Myocyte (in vitro differentiated cells): ENCODE measurements around the gene MPDZ. TPM values are rescaled to one million over a fixed set of nuclear protein-coding genes. Genes with fewer than 3 reads are reported as not detected.

ENCODE experiments used
- DNase-seq: peaks from one replicate; pipeline ENCODE4 v3.0.0-alpha.2; 2012; ENCODE audit warnings: low read depth
- total RNA-seq: library from RNA; depleted of rRNA; stranded (reverse); fragments of >200 nt; gene quantifications from 2 replicates; pipeline ENCODE4 v1.2.3, GENCODE V29; 2014

Gene MPDZ
- total RNA-seq, 1 donor from 2014 or later, result 33.1 TPM

DNA sequence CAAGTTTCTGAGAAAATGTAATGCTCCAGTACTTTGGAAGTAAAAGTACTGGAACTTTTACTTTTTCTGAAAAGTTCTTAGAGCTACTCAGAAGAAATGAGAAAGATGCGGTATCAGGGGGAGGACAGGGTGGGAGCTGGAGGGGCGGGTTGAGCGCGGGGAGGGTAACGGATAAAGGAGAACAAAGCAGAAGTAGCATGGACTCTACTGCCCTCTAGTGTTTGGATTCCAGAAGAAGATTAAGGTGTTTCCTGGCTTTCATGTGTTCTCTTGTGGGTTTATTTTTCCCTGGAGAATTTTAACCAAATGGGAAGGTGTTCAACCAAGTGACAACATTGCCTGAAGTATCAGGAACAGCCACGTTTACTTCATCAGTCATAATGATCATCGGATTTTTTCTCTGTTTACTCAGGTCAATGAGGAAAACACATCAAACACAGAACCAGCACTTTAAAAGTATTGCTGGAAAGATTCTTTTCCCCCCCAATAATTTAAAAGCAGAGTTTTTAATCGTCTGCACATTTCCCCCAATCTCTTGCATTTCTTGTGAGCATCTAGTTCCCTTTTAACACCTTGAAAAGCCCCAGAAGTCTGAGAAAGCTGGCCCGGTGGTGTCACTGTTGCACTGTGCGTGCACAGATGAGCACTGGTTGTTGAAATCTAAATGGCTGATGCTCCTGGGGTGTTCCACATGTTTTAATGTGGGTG, 190.6 kb downstream of the MPDZ start:
- peak; percentile 62 for DNase-seq

DNA sequence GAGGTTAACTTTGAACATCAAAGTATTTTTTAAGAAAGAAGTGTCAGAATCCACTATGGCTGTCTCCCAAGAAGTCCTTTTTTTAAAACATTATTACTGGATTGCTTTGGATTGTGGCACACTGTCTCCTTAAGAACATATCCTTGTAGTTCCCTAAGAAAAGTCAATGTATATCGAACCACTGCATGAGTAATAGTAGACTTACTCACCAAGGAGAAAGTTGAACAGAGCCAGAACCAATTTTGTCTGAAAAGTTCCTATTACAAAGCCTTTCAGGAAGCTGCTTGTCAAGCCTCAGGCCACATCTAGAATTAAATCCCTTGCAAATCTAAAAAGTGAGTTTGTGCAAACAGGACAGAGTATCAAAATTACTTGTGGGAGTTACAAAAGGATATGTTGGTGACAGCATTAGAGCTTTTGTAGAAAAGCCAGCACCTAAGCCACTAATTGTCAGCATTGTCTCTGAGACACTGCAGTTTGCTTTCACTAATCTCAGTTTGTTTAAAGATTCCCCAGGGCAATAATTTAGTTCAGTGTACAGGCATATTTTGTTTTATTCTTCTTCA, 195.4 kb downstream of the MPDZ start:
- DNase-seq, result peak; percentile 8

DNA sequence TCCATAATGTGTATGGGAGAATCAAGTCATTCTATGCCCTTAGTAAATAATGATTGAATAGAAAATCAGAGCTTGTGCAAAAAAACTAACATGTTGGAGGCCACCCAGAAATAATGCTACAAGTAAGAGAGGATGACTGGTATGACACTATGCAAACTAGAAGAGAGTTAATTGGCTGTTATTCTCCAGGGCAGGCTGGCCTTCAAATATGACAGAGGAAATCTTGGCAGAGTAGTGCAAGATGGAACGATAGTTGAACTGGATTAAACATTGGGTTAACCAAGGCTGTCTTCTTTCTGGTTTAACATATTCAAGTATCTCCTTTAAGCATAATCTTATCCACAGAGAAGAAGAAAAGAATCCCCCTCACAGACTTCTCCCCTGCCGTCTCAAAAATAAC, 196.1 kb downstream of the MPDZ start:
- no peak for DNase-seq

DNA sequence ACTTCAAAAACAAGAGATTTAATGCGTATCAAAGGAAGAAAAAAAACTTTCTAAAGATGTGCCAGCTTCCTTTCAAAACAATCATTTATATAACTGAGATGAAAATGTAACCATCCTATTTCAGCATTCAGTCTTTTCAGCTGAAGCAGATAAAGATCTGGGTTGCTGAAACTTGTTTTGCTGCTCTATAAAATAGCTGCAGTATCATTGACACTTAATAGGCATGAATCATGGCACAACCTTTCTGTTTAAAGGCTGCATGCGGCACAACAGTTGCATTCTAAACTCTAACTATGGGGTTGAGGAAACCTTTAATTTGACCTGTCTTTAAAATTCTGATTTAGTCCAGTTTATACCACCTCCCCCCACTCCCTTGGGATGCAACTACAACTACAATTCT, 196.7 kb downstream of the MPDZ start:
- DNase-seq, result no peak

DNA sequence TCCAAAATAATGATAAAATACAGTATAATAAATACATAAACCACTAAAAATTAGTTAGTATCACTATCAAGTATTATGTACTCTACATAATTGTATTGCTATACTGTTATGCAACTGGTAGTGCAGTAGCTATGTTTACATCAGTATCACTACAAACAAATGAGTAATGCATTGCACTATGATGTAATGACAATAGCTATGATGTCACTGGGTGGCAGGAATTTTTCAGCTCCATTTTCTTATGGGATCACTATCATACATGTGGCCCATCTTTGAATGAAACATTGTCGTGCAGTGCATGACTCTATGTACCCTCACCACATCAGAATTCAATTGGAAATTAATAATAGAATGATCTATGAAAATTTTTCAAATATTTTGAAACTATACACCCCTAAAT, 201.3 kb downstream of the MPDZ start:
- no peak for DNase-seq

DNA sequence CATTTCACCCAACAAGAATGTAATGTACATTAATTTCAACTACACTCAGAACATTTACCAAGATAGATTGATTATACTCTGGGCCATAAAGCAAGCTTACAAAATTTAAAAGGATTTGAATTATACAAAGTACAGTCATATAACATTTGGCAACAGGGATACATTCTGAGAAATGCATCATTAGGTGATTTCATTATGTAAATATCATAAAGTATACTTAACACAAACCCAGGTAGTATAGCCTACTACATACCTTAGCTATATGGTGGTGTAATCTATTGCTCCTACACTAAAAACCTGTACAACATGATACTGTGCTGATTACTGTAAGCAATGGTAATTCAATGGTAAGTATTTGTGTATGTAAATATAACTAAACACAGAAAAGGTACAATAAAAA, 202.9 kb downstream of the MPDZ start:
- DNase-seq, result no peak

DNA sequence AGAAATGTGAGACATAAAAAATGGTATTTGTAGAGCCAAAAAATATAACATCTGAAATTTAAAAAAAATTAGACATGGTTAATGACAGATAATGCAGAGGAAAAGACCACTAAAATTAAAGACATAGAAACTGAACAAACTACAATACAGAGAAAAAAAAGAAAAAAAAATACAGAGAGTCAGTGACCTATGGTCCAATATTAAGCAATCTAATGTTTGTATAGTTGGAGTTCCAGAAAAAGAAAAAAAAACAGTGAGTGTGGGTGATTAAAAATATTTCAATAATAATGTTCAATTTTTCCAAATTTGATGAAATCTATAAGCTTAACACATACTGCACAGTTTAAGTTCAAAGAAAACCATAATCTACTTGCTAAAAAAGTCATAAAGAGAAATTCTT, 207.6 kb downstream of the MPDZ start:
- DNase-seq, result no peak

DNA sequence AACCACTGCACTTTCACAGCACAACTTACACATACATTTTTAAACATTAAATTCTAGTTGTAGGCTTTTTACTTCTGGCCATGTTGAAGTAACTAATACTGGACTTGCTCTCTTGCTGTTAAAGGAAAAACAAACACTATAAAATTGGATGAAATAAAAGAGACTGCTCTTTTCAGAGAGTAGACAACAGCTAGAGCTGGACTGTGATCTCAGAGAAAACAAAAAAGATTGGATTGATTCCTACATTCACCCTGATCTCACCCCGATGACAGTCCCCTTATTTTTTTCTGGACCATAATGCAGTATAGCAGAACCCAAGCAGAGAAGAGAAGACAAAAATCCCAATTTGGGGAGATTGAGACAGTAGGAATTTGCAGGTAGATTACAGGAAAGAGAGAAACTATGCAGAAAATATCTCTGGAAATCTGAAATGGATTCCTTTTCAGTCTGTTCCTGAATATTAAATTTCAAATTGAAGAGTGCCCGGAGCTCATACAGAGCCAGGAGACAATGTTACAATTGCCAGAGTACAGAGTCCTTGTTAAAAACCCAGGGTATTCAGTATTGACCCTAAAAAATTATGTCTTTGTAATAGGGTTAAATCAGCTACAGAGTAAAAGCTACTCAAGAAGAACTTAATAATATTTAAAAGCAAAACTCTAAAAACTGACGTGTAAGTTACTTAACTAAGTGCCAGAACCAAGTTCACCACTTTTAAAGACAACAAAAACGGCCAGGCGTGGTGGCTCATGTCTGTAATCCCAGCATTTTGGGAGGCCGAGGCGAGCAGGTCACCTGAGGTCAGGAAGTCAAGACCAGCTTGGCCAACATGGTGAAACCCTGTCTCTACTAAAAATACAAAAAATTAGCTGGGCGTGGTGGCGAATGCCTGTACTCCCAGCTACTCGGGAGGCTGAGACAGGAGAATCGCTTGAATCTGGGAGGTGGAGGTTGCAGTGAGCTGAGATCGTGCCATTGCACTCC, 208.6 kb downstream of the MPDZ start:
- no peak for DNase-seq

DNA sequence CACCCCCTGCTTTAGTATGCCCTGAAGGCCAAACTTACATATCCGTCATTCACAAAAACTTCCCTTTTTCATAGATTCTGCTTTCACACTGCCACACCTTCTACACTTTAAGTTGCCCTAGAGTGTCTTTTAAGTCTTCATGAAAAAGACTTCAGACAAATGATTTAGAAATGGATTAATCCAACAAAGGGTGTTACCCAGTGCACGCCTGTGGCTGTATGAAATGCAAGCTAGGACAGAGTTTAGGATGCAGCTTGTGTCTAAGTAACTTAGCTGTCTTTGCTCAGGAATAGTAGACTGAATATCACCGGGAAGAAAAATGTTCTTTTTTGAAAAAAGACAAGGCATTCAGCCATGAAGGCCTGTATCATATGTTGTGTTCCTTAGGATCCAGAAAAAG, 210.0 kb downstream of the MPDZ start:
- no peak for DNase-seq

DNA sequence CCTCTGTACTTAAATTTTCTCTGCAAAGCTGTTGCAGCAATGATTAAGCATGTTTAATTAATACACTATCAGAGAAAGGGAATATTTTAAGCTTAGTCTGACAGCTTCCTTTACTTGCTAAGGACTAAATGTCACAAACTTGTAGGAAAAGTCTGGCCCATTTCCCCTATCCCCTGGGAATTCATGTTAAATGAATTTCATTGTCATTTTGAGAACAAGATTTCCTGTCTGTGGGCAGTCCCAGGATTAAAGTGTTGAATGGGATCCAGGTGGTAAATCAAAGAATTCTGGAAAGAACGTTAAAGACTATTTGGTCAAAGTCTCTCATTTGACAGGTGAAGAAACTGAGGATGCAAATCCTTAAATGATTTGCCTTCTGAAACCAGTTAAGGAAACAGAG, 214.8 kb downstream of the MPDZ start:
- no peak for DNase-seq

DNA sequence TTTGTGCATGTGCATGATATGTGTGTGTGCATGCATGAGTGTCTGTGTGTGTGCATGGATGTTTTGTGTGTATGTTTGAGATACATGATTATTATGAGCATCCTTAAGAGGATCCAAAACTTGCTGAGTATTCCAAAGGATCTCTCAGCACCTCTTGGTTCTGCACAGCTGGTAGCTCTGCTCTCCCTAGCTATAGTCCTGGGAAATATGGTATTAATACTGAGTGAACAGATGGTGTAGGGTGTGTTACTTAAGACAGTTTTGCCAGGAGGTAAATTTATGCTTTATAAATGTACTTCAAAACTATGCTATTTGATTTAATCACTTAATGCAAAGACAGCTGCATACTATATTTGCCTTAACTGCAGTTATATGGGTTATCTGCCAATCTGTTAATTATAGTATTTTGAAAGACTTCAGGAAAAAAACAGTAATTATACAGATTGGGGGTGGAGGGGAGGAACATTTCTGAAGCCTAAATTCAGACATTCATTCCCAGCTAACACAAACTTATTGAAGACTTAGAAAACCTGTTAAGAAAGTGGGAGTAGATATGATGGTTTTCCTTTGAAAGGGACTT, 215.5 kb downstream of the MPDZ start:
- DNase-seq, result no peak

DNA sequence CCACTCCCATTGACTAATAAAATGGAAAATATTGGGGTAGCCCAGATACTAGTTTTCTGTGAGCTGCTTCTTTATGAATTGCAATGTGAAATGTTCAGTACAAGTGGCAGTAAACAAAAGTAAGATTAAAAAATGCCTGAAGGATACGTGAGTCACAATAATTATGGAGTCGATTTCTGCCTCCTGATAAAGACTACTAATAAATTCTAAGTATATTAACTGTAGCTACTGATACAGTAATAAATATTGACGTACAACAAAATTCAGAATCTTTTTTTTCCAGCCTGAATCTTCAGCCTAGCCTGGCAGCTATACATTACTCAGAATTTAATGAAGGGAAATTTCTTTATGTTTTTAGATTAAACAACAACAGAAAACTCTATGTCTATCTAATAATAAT, 218.1 kb downstream of the MPDZ start:
- no peak for DNase-seq
